ENCODE measurements around the gene ATG4D. TPM values are rescaled to one million over a fixed set of nuclear protein-coding genes. Genes with fewer than 3 reads are reported as not detected.
"Not testable (repeated sequence)": the region's sequence is repeated elsewhere in the genome, so short reads cannot be mapped to it uniquely, and the experiment has no call there.

The ATG4D gene
- total RNA-seq, 1 donor from 2014 or later: 48.7 TPM

DNA sequence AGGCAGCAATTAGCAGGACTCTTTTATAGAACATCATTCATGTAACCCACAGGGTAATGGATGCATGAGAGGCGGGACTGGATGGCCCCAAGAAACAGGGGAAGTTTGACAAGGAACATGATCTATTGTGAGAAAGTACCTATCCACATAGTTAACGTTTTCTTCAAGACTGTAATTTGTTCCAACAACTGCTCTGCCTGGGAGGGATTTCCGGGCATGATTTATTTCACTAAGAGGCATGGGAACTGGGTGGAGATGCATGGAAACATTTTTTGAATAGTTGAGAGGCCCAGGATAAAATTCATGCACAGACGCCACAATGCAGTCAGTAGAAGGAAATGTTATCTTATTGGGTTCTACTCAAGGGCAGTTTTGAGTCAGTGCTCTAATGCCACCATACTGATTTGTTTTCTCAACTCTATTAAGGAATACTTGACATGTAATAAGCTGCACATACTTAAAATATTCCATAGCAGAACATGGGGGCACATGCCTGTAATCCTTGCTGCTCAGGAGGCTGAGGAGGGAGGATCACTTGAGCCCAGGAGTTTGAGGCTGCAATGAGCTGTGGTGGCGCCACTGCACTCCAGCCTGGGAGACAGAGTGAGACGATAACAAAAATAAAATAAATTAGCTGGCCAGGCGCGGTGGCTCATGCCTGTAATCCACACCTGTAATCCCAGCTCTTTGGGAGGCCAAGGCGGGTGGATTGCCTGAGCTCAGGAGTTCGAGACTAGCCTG is 9.9 kb upstream of the ATG4D start:
- H3K27ac ChIP-seq (replicated peaks): peak overlapping the region; percentile 76
- TF ChIP-seq, protein P1, sequence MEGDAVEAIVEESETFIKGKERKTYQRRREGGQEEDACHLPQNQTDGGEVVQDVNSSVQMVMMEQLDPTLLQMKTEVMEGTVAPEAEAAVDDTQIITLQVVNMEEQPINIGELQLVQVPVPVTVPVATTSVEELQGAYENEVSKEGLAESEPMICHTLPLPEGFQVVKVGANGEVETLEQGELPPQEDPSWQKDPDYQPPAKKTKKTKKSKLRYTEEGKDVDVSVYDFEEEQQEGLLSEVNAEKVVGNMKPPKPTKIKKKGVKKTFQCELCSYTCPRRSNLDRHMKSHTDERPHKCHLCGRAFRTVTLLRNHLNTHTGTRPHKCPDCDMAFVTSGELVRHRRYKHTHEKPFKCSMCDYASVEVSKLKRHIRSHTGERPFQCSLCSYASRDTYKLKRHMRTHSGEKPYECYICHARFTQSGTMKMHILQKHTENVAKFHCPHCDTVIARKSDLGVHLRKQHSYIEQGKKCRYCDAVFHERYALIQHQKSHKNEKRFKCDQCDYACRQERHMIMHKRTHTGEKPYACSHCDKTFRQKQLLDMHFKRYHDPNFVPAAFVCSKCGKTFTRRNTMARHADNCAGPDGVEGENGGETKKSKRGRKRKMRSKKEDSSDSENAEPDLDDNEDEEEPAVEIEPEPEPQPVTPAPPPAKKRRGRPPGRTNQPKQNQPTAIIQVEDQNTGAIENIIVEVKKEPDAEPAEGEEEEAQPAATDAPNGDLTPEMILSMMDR (IDR thresholded peaks at IDR 0.05; ENCODE audit: borderline replicate concordance): no peak
- no peak for DNase-seq
- H3K9me3 ChIP-seq (replicated peaks): no peaks in the 10 kb centered on the region
- intact Hi-C loops (cut with micrococcal nuclease): no loop called here
- no peak overlapping the region for H3K4me3 ChIP-seq
- H3K36me3 ChIP-seq: no peaks in the 10 kb centered on the region
- peaks cover 2% of the 10 kb centered on the region for H3K4me1 ChIP-seq
- peaks cover 7% of the 10 kb centered on the region for H3K27me3 ChIP-seq (ENCODE audit: low read depth)

DNA sequence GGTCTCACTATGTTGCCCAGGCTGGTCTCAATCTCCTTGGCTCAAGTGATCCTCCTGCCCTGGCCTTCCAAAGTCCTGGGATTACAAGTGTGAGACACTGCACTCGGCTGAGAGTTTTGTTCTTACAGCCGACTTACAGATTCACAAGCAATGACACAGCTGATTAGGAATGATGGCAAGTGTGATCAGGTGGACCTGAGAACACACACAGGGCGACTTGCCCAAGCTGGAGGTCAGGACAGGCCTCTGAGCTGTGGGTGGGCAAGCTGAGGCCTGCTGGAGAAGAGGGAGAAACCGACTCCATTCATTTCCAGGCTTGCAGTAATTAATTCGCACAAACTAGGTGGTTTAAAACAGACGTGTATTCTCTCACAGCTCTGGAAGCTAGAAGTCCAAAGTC is 8.1 kb upstream of the ATG4D start:
- Histone ChIP-seq H3K4me3 (no peak overlapping the region), H3K27ac (replicated peaks) (no peak overlapping the region), H3K27me3 (ENCODE audit: low read depth) (peaks cover 12% of the 10 kb centered on the region), H3K9me3 (replicated peaks) (no peaks in the 10 kb centered on the region), H3K36me3 (no peaks in the 10 kb centered on the region), H3K4me1 (peaks cover 2% of the 10 kb centered on the region)
- TF ChIP-seq, protein P1 (IDR thresholded peaks at IDR 0.05; ENCODE audit: borderline replicate concordance): no peak
- intact Hi-C loops (cut with micrococcal nuclease): no loop called here
- no peak for DNase-seq

DNA sequence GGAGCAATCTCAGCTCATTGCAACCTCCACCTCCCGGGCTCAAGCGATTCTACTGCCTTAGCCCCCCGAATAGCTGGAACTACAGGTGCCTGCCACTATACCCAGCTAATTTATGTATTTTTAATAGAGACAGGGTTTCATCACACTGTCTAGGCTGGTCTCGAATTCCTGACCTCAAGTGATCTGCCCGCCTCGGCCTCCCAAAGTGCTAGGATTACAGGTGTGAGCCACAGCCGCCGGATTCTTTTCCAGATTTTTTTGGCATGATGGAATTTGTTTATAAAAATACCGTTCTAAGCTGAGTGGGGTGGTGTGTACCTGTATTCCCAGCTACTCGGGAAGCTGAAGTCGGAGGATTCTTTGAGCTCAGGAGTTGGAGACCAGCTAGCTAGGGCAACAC is 6.0 kb upstream of the ATG4D start:
- TF ChIP-seq, protein P1 (IDR thresholded peaks at IDR 0.05; ENCODE audit: borderline replicate concordance): no peak
- H3K4me3 ChIP-seq: no peak overlapping the region
- H3K27ac ChIP-seq (replicated peaks): no peak overlapping the region
- H3K36me3 ChIP-seq: no peaks in the 10 kb centered on the region
- no peaks in the 10 kb centered on the region for H3K9me3 ChIP-seq (replicated peaks)
- peaks cover 12% of the 10 kb centered on the region for H3K27me3 ChIP-seq (ENCODE audit: low read depth)
- DNase-seq: no peak
- peaks cover 2% of the 10 kb centered on the region for H3K4me1 ChIP-seq
- intact Hi-C loops (cut with micrococcal nuclease): no loop called here

DNA sequence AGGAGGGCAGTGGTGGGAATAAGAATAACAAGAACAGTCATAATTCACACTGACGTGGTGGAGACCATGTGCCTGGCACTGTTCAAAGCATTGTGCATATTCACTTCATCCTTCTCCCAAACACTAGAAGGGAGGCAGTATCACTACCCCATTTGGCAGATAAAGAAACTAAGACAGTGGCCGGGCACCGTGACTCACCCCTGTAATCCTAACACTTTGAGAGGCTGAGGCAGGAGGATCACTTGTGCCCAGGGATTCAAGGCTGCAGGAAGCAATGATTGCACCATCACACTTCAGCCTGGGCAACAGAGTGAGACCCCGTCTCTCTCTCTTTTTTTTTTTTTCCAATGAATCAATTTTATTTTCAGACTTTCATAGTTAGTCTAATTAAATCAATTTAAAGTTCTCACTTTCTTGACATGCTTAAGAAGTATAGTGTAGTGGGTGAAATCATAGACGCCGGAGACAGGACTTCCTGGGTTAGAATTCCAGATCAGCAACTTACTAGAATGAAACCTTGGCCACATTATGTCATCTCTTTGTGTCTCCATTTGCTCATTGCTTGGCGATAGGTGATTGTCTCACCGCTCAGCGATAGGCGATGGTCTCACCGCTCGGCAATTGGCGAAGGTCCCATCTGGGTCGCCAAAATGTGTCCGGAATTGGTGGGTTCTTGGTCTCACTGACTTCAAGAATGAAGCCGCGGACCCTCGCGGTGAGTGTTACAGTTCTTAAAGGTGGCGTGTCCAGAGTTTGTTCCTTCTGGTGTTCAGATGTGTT is 5.3 kb upstream of the ATG4D start:
- DNase-seq: no peak

DNA sequence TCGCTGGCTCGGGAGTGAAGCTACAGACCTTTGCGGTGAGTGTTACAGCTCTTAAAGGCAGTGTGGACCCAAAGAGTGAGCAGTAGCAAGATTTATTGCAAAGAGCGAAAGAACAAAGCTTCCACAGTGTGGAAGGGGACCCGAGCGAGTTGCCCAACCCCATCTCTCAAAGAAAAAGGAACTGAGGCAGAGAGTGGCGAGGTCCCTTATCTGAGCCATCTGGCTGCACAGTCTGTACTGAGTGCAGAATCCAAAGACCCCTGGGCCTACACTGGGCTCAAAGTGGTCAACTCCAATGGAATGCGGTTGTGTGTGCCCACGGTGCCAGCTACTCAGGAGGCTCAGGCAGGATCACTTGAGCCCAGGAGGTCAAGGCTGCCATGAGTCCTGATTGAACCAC is 4.7 kb upstream of the ATG4D start:
- Histone ChIP-seq H3K27me3 (ENCODE audit: low read depth) (peaks cover 12% of the 10 kb centered on the region), H3K4me1 (peaks cover 12% of the 10 kb centered on the region)
- DNase-seq; H3K27ac ChIP-seq (replicated peaks); H3K36me3 ChIP-seq; H3K4me3 ChIP-seq; intact Hi-C loops (cut with micrococcal nuclease); H3K9me3 ChIP-seq (replicated peaks): not testable (repeated sequence)

More for the DNA sequence above, 5.3 kb upstream of the ATG4D start:
- intact Hi-C loops (cut with micrococcal nuclease): no loop called here
- no peak overlapping the region for H3K4me3 ChIP-seq
- H3K36me3 ChIP-seq: no peaks in the 10 kb centered on the region
- H3K27ac ChIP-seq (replicated peaks): no peak overlapping the region
- TF ChIP-seq, protein P1 (IDR thresholded peaks at IDR 0.05; ENCODE audit: borderline replicate concordance): no peak
- H3K27me3 ChIP-seq (ENCODE audit: low read depth): peaks cover 12% of the 10 kb centered on the region
- peaks cover 6% of the 10 kb centered on the region for H3K4me1 ChIP-seq
- H3K9me3 ChIP-seq (replicated peaks): no peaks in the 10 kb centered on the region

DNA sequence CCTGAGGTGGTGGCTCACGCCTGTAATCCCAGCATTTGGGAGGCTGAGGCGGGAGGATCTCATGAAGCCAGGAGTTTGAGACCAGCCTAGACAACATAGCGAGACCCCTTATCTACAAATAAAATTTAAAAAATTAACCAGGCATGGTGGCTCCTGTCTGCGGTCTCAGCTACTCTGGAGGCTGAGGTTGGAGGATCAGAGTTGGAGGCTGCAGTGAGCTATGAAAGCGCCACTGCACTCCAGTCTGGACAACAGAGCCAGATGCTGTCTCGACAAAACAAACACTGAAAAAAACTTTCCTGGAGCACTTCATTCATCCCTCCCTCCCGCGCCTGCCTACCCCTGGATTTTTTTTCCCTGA is 665 bp upstream of the ATG4D start:
- intact Hi-C loops (cut with micrococcal nuclease): no loop called here
- Histone ChIP-seq H3K27me3 (ENCODE audit: low read depth) (peaks cover 5% of the 10 kb centered on the region), H3K27ac (replicated peaks) (peak overlapping the region; percentile 91), H3K9me3 (replicated peaks) (no peaks in the 10 kb centered on the region), H3K4me3 (peak overlapping the region; percentile 87), H3K36me3 (peaks cover 18% of the 10 kb centered on the region), H3K4me1 (peaks cover 30% of the 10 kb centered on the region)
- TF ChIP-seq, protein P1 (IDR thresholded peaks at IDR 0.05; ENCODE audit: borderline replicate concordance): no peak
- DNase-seq: no peak

Measured in left ventricle myocardium inferior (tissue), 1 donor.